PFSK-1 (cell line): ENCODE measurements around the gene CPA4.

ENCODE experiments used
- POLR2AphosphoS5 ChIP-seq: IDR thresholded peaks from 2 replicates; pipeline ENCODE4 v1.6.1; 2012; ENCODE audit warnings: low read depth, mild to moderate bottlenecking, control low read depth, low read length, moderate library complexity
- SIN3A ChIP-seq: IDR thresholded peaks from 2 replicates; pipeline ENCODE4 v1.6.1; 2012; ENCODE audit warnings: mild to moderate bottlenecking, low read length, moderate library complexity, borderline replicate concordance; ENCODE audit not compliant: insufficient read depth
- TF ChIP-seq, protein P1 (sequence below), 2 experiments: IDR thresholded peaks; 2 replicates each; pipeline versions ENCODE4 v1.6.1 to v1.8.0; 2011 to 2012; ENCODE audit warnings: low read depth in 2 of 2, low read length in 2 of 2, control low read depth in 1 of 2, inconsistent platforms in 1 of 2, mild to moderate bottlenecking in 1 of 2, moderate library complexity in 1 of 2; ENCODE audit not compliant: insufficient read depth in 1 of 2

DNA sequence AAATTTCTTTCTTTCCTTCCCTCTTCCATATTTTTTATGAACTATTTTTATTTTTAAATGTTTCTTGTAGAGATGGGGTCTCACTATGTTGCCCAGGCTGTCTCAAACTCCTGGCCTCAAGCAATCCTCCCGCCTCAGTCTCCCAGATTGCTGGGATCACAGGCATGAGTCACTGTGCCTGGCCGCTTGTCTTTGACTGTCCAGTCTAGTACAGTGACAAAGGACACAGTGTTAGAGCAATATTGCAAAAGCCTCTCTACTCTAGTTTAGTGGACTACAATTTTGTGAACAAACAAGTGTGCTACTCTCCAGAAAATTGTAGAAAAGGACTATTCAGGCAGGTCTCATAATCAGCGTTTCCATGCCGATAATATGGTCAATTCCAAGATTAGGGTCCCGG lies 11.0 kb downstream of the CPA4 start:
- no peak for TF ChIP-seq POLR2AphosphoS5
- TF ChIP-seq SIN3A: no peak
- TF ChIP-seq, protein P1, sequence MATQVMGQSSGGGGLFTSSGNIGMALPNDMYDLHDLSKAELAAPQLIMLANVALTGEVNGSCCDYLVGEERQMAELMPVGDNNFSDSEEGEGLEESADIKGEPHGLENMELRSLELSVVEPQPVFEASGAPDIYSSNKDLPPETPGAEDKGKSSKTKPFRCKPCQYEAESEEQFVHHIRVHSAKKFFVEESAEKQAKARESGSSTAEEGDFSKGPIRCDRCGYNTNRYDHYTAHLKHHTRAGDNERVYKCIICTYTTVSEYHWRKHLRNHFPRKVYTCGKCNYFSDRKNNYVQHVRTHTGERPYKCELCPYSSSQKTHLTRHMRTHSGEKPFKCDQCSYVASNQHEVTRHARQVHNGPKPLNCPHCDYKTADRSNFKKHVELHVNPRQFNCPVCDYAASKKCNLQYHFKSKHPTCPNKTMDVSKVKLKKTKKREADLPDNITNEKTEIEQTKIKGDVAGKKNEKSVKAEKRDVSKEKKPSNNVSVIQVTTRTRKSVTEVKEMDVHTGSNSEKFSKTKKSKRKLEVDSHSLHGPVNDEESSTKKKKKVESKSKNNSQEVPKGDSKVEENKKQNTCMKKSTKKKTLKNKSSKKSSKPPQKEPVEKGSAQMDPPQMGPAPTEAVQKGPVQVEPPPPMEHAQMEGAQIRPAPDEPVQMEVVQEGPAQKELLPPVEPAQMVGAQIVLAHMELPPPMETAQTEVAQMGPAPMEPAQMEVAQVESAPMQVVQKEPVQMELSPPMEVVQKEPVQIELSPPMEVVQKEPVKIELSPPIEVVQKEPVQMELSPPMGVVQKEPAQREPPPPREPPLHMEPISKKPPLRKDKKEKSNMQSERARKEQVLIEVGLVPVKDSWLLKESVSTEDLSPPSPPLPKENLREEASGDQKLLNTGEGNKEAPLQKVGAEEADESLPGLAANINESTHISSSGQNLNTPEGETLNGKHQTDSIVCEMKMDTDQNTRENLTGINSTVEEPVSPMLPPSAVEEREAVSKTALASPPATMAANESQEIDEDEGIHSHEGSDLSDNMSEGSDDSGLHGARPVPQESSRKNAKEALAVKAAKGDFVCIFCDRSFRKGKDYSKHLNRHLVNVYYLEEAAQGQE (IDR thresholded peaks at IDR 0.05; ENCODE audit: insufficient read depth in 1 of 2, low read depth in 2 of 2, low read length in 2 of 2): no peak
